HepG2 (cell line): Measurements from ENCODE around the gene GMPPB. TPM values are rescaled to one million over a fixed set of nuclear protein-coding genes. Genes with fewer than 3 reads are reported as not detected.
A peak's percentile ranks its signal among the peaks of the same experiment; 100 is the strongest.
"Not testable (repeated sequence)": the region's sequence is repeated elsewhere in the genome, so short reads cannot be mapped to it uniquely, and the experiment has no call there.

Experiments
- CHD4 ChIP-seq: fragments of 200-600 bp; sonication (generic); IDR thresholded peaks from 2 replicates; pipeline ENCODE4 v1.7.0; 2017; ENCODE audit warnings: mild to moderate bottlenecking, low read length, borderline replicate concordance
- DR1 ChIP-seq: sonication (generic); formaldehyde crosslinking; IDR thresholded peaks from 2 replicates; pipeline ENCODE4 v1.8.0; 2021; ENCODE audit warnings: mild to moderate bottlenecking, missing genetic modification reagents, inconsistent platforms
- HCFC1 ChIP-seq: fragments of 150-350 bp; IDR thresholded peaks from 2 replicates; pipeline ENCODE4 v1.6.1; 2014; ENCODE audit warnings: low read depth, low read length
- HMGXB3 ChIP-seq: sonication (generic); formaldehyde crosslinking; IDR thresholded peaks from 2 replicates; pipeline ENCODE4 v1.4.0; 2020; ENCODE audit warnings: missing genetic modification reagents, borderline replicate concordance
- KDM2A ChIP-seq: sonication (generic); formaldehyde crosslinking; IDR thresholded peaks from 2 replicates; pipeline ENCODE4 v1.4.0; 2020; ENCODE audit warnings: low read depth, missing genetic modification reagents, borderline replicate concordance
- KMT2A ChIP-seq: sonication (generic); formaldehyde crosslinking; IDR thresholded peaks from 2 replicates; pipeline ENCODE4 v1.4.0; 2020; ENCODE audit warnings: missing genetic modification reagents
- LCORL ChIP-seq, 2 experiments: fragments of 450-650 bp in 1 of 2; sonication (generic) in 1 of 2; formaldehyde crosslinking in 1 of 2; IDR thresholded peaks; 2 replicates each; pipeline versions ENCODE4 v1.5.0 to v1.6.1; 2017 to 2020; ENCODE audit warnings: antibody characterized with exemption in 1 of 2, missing genetic modification reagents in 1 of 2
- MTERF4 ChIP-seq: sonication (generic); formaldehyde crosslinking; IDR thresholded peaks from 2 replicates; pipeline ENCODE4 v1.8.0; 2023; ENCODE audit warnings: mild to moderate bottlenecking, missing genetic modification reagents
- MXI1 ChIP-seq: IDR thresholded peaks from 3 replicates; pipeline ENCODE4 v1.6.1; 2012; ENCODE audit warnings: low read depth, low read length, inconsistent platforms, borderline replicate concordance
- NR2F2 ChIP-seq: IDR thresholded peaks from 2 replicates; pipeline ENCODE4 v1.6.1; 2012; ENCODE audit warnings: low read depth, inconsistent platforms, borderline replicate concordance
- NR2F6 ChIP-seq, 2 experiments: IDR thresholded peaks; 2 replicates each; pipeline ENCODE4 v1.6.1; 2016; ENCODE audit warnings: antibody characterized with exemption in 1 of 2, mild to moderate bottlenecking in 1 of 2
- PATZ1 ChIP-seq: sonication (generic); formaldehyde crosslinking; IDR thresholded peaks from 2 replicates; pipeline ENCODE4 v1.4.0; 2020; ENCODE audit warnings: missing genetic modification reagents
- PPARG ChIP-seq: conservative IDR thresholded peaks from 2 replicates; pipeline ENCODE4 v1.6.1; 2016; ENCODE audit warnings: missing biosample characterization, missing genetic modification reagents
- TSC22D2 ChIP-seq: sonication (generic); formaldehyde crosslinking; IDR thresholded peaks from 2 replicates; pipeline ENCODE4 v1.5.1; 2020; ENCODE audit warnings: missing genetic modification reagents, mild to moderate bottlenecking, borderline replicate concordance
- ZGPAT ChIP-seq: IDR thresholded peaks from 2 replicates; pipeline ENCODE4 v1.6.1; 2016; ENCODE audit warnings: mild to moderate bottlenecking
- ZNF18 ChIP-seq: sonication (generic); formaldehyde crosslinking; IDR thresholded peaks from 2 replicates; pipeline ENCODE4 v1.8.0; 2022; ENCODE audit warnings: mild to moderate bottlenecking, missing genetic modification reagents; ENCODE audit not compliant: insufficient replicate concordance
- polyA plus RNA-seq, 8 experiments: library from polyadenylated mRNA; depleted of rRNA in 3 of 8; stranded (reverse) in 7 of 8; unstranded in 1 of 8; fragments of >200 nt; fragmentation: Illumina TruSeq in 4 of 8; extraction: Trizol in 4 of 8; gene quantifications; 2 replicates each; pipeline versions ENCODE4 v1.2.1 to v1.2.3, GENCODE V29; 2011 to 2016; ENCODE audit warnings: low read depth in 4 of 8, missing spikeins in 1 of 8, mixed read lengths in 1 of 8; ENCODE audit not compliant: insufficient read depth in 1 of 8
- total RNA-seq, 5 experiments: library from RNA; depleted of rRNA; stranded (reverse); fragments of >200 nt; fragmentation: Illumina TruSeq; extraction: Trizol; gene quantifications; 2 replicates each; pipeline ENCODE4 v1.2.3, GENCODE V29; 2016; ENCODE audit warnings: low read depth in 1 of 5

GMPPB gene
- total and polyA plus RNA-seq, 2 of the 13 experiments (the other 11 are each of a cell fraction or from before 2014, with no cell fraction given) = 6.5 to 23.1 TPM

GRCh38 chr3:49688338-49689045 is 35.3 kb downstream of the GMPPB start (continued):
- TF ChIP-seq PATZ1 (CRISPR knock-in tag) (peak; percentile 49; the same call in 1 of the 2 replicates), PPARG (CRISPR knock-in tag) (peak; percentile 43; the same call in 1 of the 2 replicates), KMT2A (CRISPR knock-in tag) (0 out of 2 replicates have a peak, but pooled peaks have one; percentile 23), ZGPAT (CRISPR knock-in tag) (peak; percentile 80; the same call in 1 of the 2 replicates), KDM2A (CRISPR knock-in tag) (peak; percentile 69), TSC22D2 (CRISPR knock-in tag) (peak; percentile 59; the same call in 1 of the 2 replicates), CHD4 (peak; percentile 9; the same call in 1 of the 2 replicates), NR2F2 (peak; percentile 53; the same call in 1 of the 2 replicates), NR2F6 (IDR thresholded peaks at IDR 0.05) (peak; percentile 74; the same call in 1 of the 2 replicates), NR2F6 (CRISPR knock-in tag; IDR thresholded peaks at IDR 0.05) (peak; percentile 78), MXI1 (peak; percentile 38; the same call in 1 of the 3 replicates), HMGXB3 (CRISPR knock-in tag) (peak; percentile 19; the same call in 1 of the 2 replicates), MTERF4 (peak; percentile 7; the same call in 1 of the 2 replicates), DR1 (peak; percentile 73; the same call in 1 of the 2 replicates), LCORL (CRISPR knock-in tag; IDR thresholded peaks at IDR 0.05) (peak; percentile 60), HCFC1 (0 out of 2 replicates have a peak, but pooled peaks have one; percentile 22), ZNF18 (peak; percentile 49)
- TF ChIP-seq LCORL (IDR thresholded peaks at IDR 0.05) = not testable (repeated sequence)
